GM12873 (cell line): ENCODE data around the gene OR6K3.

ENCODE experiments used
- CTCF ChIP-seq: IDR thresholded peaks from 2 replicates; pipeline ENCODE4 v1.5.1; 2012; ENCODE audit warnings: low read depth, mild to moderate bottlenecking, moderate library complexity, low read length, control low read depth; ENCODE audit not compliant: insufficient read depth; ENCODE audit errors: missing control alignments

OR6K3 gene

GRCh38 chr1:158706096-158706495 lies 14.4 kb downstream of the OR6K3 start:
- TF ChIP-seq CTCF = no peak

GRCh38 chr1:158700552-158700951 lies 20.0 kb downstream of the OR6K3 start, which contains the start of gene OR6K2:
OR6K2 (minus strand) TSS chr1:158700652; CDS start chr1:158700652, 0 bp downstream.
- TF ChIP-seq CTCF = no peak

GRCh38 chr1:158694596-158694995 lies 25.9 kb downstream of the OR6K3 start:
- no peak for TF ChIP-seq CTCF

GRCh38 chr1:158692356-158692755 lies 28.2 kb downstream of the OR6K3 start:
- no peak for TF ChIP-seq CTCF

GRCh38 chr1:158691907-158692306 lies 28.6 kb downstream of the OR6K3 start:
- TF ChIP-seq CTCF = no peak

- no peak for TF ChIP-seq CTCF
These were observed 30.6 kb downstream of the OR6K3 start for GRCh38 chr1:158689875-158690274.

- no peak for TF ChIP-seq CTCF
These were observed 31.4 kb downstream of the OR6K3 start for GRCh38 chr1:158689110-158689509.
